Globus pallidus (tissue), 1 donor: ENCODE data around the gene PIK3R5.

Source experiments
- DNase-seq: peaks from one replicate; pipeline ENCODE4 v3.0.0-alpha.2; 2015; ENCODE audit warnings: low spot score

Gene PIK3R5

GRCh38 chr17:8832711-8833352, 132.7 kb downstream of the PIK3R5 start:
- DNase-seq = no peak

- no peak for DNase-seq
Measured at GRCh38 chr17:8831234-8831849, 134.2 kb downstream of the PIK3R5 start.

- no peak for DNase-seq
Measured at GRCh38 chr17:8830141-8830540, 135.4 kb downstream of the PIK3R5 start.

GRCh38 chr17:8829036-8829941, 136.2 kb downstream of the PIK3R5 start:
- no peak for DNase-seq
